HUES48 (cell line): ENCODE measurements around the gene ALDH16A1.

Experiments
- H3K27ac ChIP-seq: one replicate; pipeline ENCODE4 v1.7.0; 2013; ENCODE audit warnings: low read depth, low read length, inconsistent platforms
- H3K27me3 ChIP-seq: 2 replicates; pipeline ENCODE4 v1.6.1; 2013; ENCODE audit warnings: mild to moderate bottlenecking, low read length; ENCODE audit not compliant: control insufficient read depth, insufficient read depth
- H3K36me3 ChIP-seq: 2 replicates; pipeline ENCODE4 v1.6.1; 2013; ENCODE audit warnings: low read length; ENCODE audit not compliant: control insufficient read depth, insufficient read depth
- H3K4me1 ChIP-seq: 2 replicates; pipeline ENCODE4 v1.6.1; 2013; ENCODE audit warnings: mild to moderate bottlenecking, low read length; ENCODE audit not compliant: control insufficient read depth, insufficient read depth
- H3K4me3 ChIP-seq: 2 replicates; pipeline ENCODE4 v1.5.1; 2013; ENCODE audit warnings: mild to moderate bottlenecking, low read depth, low read length
- H3K9ac ChIP-seq: 2 replicates; pipeline ENCODE4 v1.6.1; 2013; ENCODE audit warnings: mild to moderate bottlenecking, low read depth, low read length, moderate library complexity
- H3K9me3 ChIP-seq: 2 replicates; pipeline ENCODE4 v1.6.1; 2013; ENCODE audit warnings: low read length; ENCODE audit not compliant: control insufficient read depth, insufficient read depth

Gene ALDH16A1

GRCh38 chr19:49491804-49492572 is 39.0 kb downstream of the ALDH16A1 start:
- Histone ChIP-seq H3K9me3 (no peaks in the 10 kb centered on the region), H3K4me3 (no peak overlapping the region), H3K36me3 (peaks cover 47% of the 10 kb centered on the region), H3K27ac (peak overlapping the region; percentile 62), H3K27me3 (no peaks in the 10 kb centered on the region), H3K9ac (no peak overlapping the region), H3K4me1 (peaks cover 7% of the 10 kb centered on the region; the same call in 1 of the 2 replicates)

DNA sequence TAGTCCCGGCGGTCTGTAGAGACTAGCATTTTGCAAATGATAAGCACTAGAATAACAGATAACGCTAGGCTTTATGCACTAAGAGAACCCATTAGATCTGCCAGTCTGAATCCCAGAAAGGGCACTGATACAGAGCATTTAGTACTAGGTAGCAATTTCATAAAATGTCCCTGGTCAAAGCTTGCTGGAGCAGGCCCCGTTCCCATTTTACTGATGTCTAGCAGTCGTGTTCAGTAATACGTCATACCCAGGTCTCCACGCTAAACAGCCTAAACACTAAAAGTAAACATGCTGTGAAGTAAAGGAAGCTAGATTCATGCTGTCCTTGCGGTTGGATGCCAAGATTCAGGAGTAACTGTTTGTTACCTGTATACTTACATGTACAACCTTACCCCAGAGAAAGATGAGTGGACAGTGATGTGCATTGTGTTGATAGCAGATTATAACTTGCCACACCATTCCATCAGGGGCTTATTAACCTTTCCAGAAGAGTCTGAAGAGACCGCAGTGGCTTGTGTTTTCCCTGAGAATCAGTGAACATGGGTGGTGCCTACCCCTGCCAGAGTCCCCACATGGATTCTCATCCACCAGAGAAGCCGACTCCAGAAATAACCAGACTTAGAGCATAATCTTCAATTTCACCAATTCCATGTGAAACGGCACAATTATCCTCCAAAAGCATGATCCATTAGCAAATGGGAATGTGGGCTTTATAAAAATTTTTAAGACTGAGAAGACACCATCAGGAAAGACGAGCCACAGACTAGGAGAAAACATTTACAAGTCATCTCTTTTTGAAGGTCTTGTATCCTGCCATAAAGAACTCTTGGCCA is 39.8 kb downstream of the ALDH16A1 start:
- Histone ChIP-seq H3K27ac (peak overlapping the region; percentile 62), H3K4me1 (peaks cover 13% of the 10 kb centered on the region), H3K9me3 (no peaks in the 10 kb centered on the region), H3K27me3 (no peaks in the 10 kb centered on the region), H3K36me3 (peaks cover 55% of the 10 kb centered on the region), H3K4me3 (no peak overlapping the region), H3K9ac (no peak overlapping the region)

- H3K27me3 ChIP-seq, result no peaks in the 10 kb centered on the region
- peak overlapping the region; percentile 96 for H3K4me3 ChIP-seq
- peak overlapping the region; percentile 96 for H3K27ac ChIP-seq
- H3K36me3 ChIP-seq, result peaks cover 44% of the 10 kb centered on the region
- H3K9me3 ChIP-seq, result no peaks in the 10 kb centered on the region
- peak overlapping the region; percentile 97 for H3K9ac ChIP-seq
- peaks cover 23% of the 10 kb centered on the region for H3K4me1 ChIP-seq
Measured at GRCh38 chr19:49496574-49497008, 43.6 kb downstream of the ALDH16A1 start.

- no peaks in the 10 kb centered on the region for H3K27me3 ChIP-seq
- peaks cover 23% of the 10 kb centered on the region for H3K4me1 ChIP-seq
- peaks cover 38% of the 10 kb centered on the region for H3K36me3 ChIP-seq
- H3K9me3 ChIP-seq, result no peaks in the 10 kb centered on the region
- H3K9ac ChIP-seq, result peak overlapping the region; percentile 97
- peak overlapping the region; percentile 96 for H3K4me3 ChIP-seq
- H3K27ac ChIP-seq, result peak overlapping the region; percentile 96
Measured at GRCh38 chr19:49497047-49497788, 44.2 kb downstream of the ALDH16A1 start.

GRCh38 chr19:49497789-49498103 is 44.7 kb downstream of the ALDH16A1 start:
- no peaks in the 10 kb centered on the region for H3K27me3 ChIP-seq
- H3K9me3 ChIP-seq, result no peaks in the 10 kb centered on the region
- peaks cover 33% of the 10 kb centered on the region for H3K36me3 ChIP-seq
- peak overlapping the region; percentile 96 for H3K4me3 ChIP-seq
- peaks cover 23% of the 10 kb centered on the region for H3K4me1 ChIP-seq
- peak overlapping the region; percentile 96 for H3K27ac ChIP-seq
- peak overlapping the region; percentile 97; the same call in 1 of the 2 replicates for H3K9ac ChIP-seq

DNA sequence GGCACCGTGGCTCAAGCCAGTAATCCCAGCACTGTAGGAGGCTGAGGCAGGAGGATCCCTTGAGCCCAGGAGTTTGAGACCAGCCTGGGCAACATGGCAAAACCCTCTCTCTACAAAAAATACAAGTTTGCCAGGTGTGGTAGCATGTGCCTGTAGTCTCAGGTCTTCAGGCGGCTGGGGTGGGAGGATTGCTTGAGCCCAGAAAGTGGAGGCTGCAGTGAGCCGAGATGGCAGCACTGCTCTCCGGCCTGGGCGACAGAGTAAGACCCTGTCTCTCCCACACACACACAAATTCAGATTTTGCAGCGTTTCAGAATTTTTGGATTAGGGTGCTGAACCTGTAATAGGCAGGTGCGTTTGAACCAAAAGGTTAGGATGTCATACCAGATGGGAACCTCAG is 45.5 kb downstream of the ALDH16A1 start:
- Histone ChIP-seq H3K4me3 (no peak overlapping the region), H3K36me3 (peaks cover 33% of the 10 kb centered on the region), H3K9ac (no peak overlapping the region), H3K4me1 (peaks cover 27% of the 10 kb centered on the region), H3K27me3 (no peaks in the 10 kb centered on the region), H3K9me3 (no peaks in the 10 kb centered on the region), H3K27ac (peak overlapping the region; percentile 96)

- peak overlapping the region; percentile 96 for H3K27ac ChIP-seq
- H3K9me3 ChIP-seq, result no peaks in the 10 kb centered on the region
- H3K9ac ChIP-seq, result no peak overlapping the region
- peaks cover 27% of the 10 kb centered on the region for H3K4me1 ChIP-seq
- no peak overlapping the region for H3K4me3 ChIP-seq
- no peaks in the 10 kb centered on the region for H3K27me3 ChIP-seq
- peaks cover 33% of the 10 kb centered on the region for H3K36me3 ChIP-seq
Measured at GRCh38 chr19:49499030-49499670, 46.1 kb downstream of the ALDH16A1 start.

- Histone ChIP-seq H3K4me1 (peaks cover 19% of the 10 kb centered on the region), H3K4me3 (no peak overlapping the region), H3K27me3 (no peaks in the 10 kb centered on the region), H3K9me3 (no peaks in the 10 kb centered on the region), H3K27ac (no peak overlapping the region), H3K9ac (no peak overlapping the region), H3K36me3 (peaks cover 22% of the 10 kb centered on the region)
Measured at GRCh38 chr19:49502866-49503581, 50.0 kb downstream of the ALDH16A1 start.

DNA sequence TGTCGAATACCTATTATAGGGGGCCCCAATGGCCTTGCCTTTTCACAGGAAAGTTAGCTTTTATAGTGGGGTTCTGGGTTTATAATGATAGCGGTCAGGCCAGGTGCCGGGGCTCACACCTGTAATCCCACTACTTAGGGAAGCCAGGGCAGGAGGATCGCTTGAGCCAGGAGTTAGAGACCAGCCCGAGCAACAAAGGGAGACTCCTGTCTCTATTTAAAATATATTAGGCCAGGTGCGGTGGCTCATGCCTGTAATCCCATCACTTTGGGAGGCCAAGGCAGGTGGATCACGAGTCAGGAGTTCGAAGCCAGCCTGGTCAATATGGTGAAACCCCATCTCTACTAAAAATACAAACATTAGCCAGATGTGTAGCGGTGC is 50.5 kb downstream of the ALDH16A1 start:
- Histone ChIP-seq H3K27ac (no peak overlapping the region), H3K9me3 (no peaks in the 10 kb centered on the region), H3K4me1 (peaks cover 15% of the 10 kb centered on the region), H3K36me3 (peaks cover 16% of the 10 kb centered on the region), H3K9ac (no peak overlapping the region), H3K27me3 (no peaks in the 10 kb centered on the region), H3K4me3 (no peak overlapping the region)

- Histone ChIP-seq H3K4me1 (peaks cover 7% of the 10 kb centered on the region; the same call in 1 of the 2 replicates), H3K27ac (no peak overlapping the region), H3K9ac (no peak overlapping the region), H3K27me3 (no peaks in the 10 kb centered on the region), H3K9me3 (no peaks in the 10 kb centered on the region), H3K36me3 (no peaks in the 10 kb centered on the region), H3K4me3 (no peak overlapping the region; the same call in 1 of the 2 replicates)
Measured at GRCh38 chr19:49506575-49507105, 53.6 kb downstream of the ALDH16A1 start.
